Gastrocnemius medialis (tissue), 4 donors: Measurements from ENCODE around the gene COA5. TPM values are rescaled to one million over a fixed set of nuclear protein-coding genes. Genes with fewer than 3 reads are reported as not detected.

ENCODE experiments used
- ATAC-seq, 2 donors: fragments of 150-250 bp; one replicate each; pipeline ENCODE4 v1.9.1; 2016
- DNase-seq, 2 donors: peaks; one replicate each; pipeline ENCODE4 v3.0.0-alpha.2; 2019
- H3K27ac ChIP-seq, 4 donors: fragments of 200-600 bp; sonication (generic); 1 replicate in 1 of 4; 2 replicates in 3 of 4; pipeline ENCODE4 v1.5.1; 2016 to 2018; ENCODE audit warnings: mild to moderate bottlenecking in 2 of 4, moderate library complexity in 1 of 4
- H3K27me3 ChIP-seq, 3 donors: fragments of 200-600 bp; sonication (generic) in 2 of 3; 1 replicate in 1 of 3; 2 replicates in 2 of 3; pipeline versions ENCODE4 v1.5.1 to v1.6.0; 2016 to 2019; ENCODE audit warnings: mild to moderate bottlenecking in 1 of 3, moderate library complexity in 1 of 3
- H3K36me3 ChIP-seq, 2 donors: fragments of 200-600 bp; sonication (generic) in 1 of 2; one replicate each; pipeline ENCODE4 v1.5.1; 2017 to 2018
- H3K4me1 ChIP-seq, 2 donors: fragments of 200-600 bp; sonication (generic) in 1 of 2; one replicate each; pipeline ENCODE4 v1.5.1; 2016 to 2017; ENCODE audit warnings: mild to moderate bottlenecking in 2 of 2
- H3K4me3 ChIP-seq, 4 donors: fragments of 200-600 bp; sonication (generic) in 3 of 4; 1 replicate in 1 of 4; 2 replicates in 3 of 4; pipeline ENCODE4 v1.5.1; 2016 to 2019; ENCODE audit warnings: mild to moderate bottlenecking in 2 of 4
- H3K9me3 ChIP-seq, 3 donors: fragments of 200-600 bp; sonication (generic) in 2 of 3; 1 replicate in 1 of 3; 2 replicates in 2 of 3; pipeline ENCODE4 v1.5.1; 2016 to 2019
- POLR2A ChIP-seq, 2 donors: fragments of 450-650 bp; IDR thresholded peaks; one replicate each; pipeline ENCODE4 v1.6.1; 2017; ENCODE audit warnings: antibody characterized with exemption in 2 of 2, mild to moderate bottlenecking in 2 of 2, moderate library complexity in 2 of 2
- in situ Hi-C, 4 donors: fragments of 200-750 bp; cut with MboI; loops; one replicate each; pipeline versions ENCODE4 v1.15.0 to v1.8.0; 2017; ENCODE audit warnings: low sequenced_read_pairs in 4 of 4
- intact Hi-C: fragments of 100-400 bp; cut with DNase I; formaldehyde crosslinking; loops from one replicate; pipeline ENCODE4 v1.15.1; 2023; ENCODE audit warnings: low total_unique reads
- total RNA-seq, 4 donors: library from RNA; depleted of rRNA; stranded (reverse); fragments of >200 nt; gene quantifications; one replicate each; pipeline versions ENCODE4 v1.1.0 to v1.2.3, GENCODE V29; 2016
- TF ChIP-seq, protein P1 (sequence below), 5 experiments: fragments of 450-650 bp in 3 of 5; fragments of 200-600 bp in 2 of 5; sonication (generic) in 2 of 5; IDR thresholded peaks in 4 of 5; conservative IDR thresholded peaks in 1 of 5; 1 replicate in 4 of 5; 2 replicates in 1 of 5; pipeline ENCODE4 v1.5.1; 2016 to 2019; ENCODE audit warnings: antibody characterized with exemption in 5 of 5, mild to moderate bottlenecking in 3 of 5, moderate library complexity in 3 of 5

The COA5 gene
- total RNA-seq, 4 donors from 2014 or later = 26.1 to 45.1 (median 31.0) TPM

DNA sequence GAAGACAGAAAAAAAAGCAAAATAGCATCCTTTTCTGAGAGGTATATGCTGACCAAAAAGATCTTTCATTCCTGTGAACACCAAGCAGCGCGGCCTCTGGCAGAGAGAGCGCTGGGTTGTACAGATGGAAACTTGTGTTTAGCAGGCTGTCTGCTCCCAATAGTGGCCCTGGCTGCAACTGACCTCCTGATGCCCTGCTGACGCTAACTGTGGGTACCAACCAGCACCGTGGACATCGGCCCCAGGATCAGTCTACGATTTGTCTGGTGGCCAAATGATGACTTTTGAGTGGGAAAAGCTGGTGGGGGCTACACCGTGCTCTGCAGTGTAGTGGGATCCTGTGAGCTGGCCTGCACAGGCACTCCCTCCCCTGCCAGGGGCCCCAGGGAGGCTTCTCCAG, 15.7 kb downstream of the COA5 start:
- no peak for DNase-seq
- in situ Hi-C loops = no loop called here
- H3K27me3 ChIP-seq = no peaks in the 10 kb centered on the region
- no peaks in the 10 kb centered on the region for H3K9me3 ChIP-seq
- ATAC-seq = no peak
- intact Hi-C loops = no loop called here
- no peak overlapping the region for H3K4me3 ChIP-seq
- peaks cover 2 to 5% of the 10 kb centered on the region in 2 donors for H3K36me3 ChIP-seq
- TF ChIP-seq POLR2A (IDR thresholded peaks at IDR 0.05) = no peak
- no peaks in the 10 kb centered on the region for H3K4me1 ChIP-seq
- no peak overlapping the region for H3K27ac ChIP-seq

DNA sequence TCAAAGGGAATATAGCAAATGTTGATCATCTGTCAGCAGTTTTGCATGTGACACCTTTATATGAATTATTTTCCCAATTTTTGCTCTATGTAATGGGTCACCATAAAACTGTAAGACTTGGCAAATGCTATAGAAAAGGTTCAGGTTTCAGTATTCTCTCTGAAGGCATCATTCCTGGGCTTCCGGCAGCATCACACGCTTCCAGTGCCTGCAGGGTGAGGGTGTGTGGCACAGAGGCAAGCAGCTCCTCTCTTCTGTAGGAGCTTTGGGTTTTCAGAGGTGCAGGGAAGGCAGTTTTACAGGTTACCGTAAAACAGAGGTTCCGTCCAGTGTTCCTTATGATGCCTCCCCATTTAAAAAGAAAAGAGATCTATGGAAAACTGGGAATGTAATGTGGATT, 18.8 kb downstream of the COA5 start:
- DNase-seq (no peak), ATAC-seq (no peak)
- Histone ChIP-seq H3K27me3 (no peaks in the 10 kb centered on the region), H3K27ac (no peak overlapping the region), H3K4me3 (no peak overlapping the region), H3K9me3 (no peaks in the 10 kb centered on the region), H3K4me1 (no peaks in the 10 kb centered on the region), H3K36me3 (no peaks in the 10 kb centered on the region)
- no peak for TF ChIP-seq POLR2A (IDR thresholded peaks at IDR 0.05)
- TF ChIP-seq, protein P1, sequence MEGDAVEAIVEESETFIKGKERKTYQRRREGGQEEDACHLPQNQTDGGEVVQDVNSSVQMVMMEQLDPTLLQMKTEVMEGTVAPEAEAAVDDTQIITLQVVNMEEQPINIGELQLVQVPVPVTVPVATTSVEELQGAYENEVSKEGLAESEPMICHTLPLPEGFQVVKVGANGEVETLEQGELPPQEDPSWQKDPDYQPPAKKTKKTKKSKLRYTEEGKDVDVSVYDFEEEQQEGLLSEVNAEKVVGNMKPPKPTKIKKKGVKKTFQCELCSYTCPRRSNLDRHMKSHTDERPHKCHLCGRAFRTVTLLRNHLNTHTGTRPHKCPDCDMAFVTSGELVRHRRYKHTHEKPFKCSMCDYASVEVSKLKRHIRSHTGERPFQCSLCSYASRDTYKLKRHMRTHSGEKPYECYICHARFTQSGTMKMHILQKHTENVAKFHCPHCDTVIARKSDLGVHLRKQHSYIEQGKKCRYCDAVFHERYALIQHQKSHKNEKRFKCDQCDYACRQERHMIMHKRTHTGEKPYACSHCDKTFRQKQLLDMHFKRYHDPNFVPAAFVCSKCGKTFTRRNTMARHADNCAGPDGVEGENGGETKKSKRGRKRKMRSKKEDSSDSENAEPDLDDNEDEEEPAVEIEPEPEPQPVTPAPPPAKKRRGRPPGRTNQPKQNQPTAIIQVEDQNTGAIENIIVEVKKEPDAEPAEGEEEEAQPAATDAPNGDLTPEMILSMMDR (IDR thresholded peaks at IDR 0.05 in 4 of 5, conservative IDR thresholded peaks at IDR 0.05 in 1 of 5) = no peak
- in situ Hi-C loops = no loop called here
- intact Hi-C loops = no loop called here

DNA sequence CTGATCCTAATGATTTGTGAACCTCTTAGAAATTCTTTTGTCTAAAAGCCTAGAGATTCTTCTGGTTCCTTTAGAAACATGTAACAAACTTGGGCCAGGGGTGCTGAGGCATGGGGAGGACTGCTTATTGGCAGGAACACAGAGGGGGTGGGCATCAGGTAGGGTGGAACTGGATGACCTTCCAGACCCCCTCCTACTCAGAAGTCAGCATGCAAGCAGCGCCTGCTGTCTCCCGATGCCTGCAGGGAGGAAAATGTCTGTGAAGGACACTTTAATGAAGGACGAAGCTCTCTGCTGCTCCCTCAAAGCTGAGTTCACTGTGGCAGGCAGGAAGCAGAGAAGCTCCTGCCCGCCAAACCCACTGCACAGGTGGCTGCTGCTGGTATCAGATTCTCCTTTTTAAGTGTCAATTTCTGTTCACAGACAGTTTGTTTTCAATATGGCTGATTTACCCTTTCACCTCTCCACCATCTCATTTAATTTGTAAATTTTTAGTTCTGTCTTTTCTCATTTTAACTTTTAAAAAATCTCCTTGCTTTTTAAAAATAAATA, 19.4 kb downstream of the COA5 start:
- H3K4me1 ChIP-seq = no peaks in the 10 kb centered on the region
- no peaks in the 10 kb centered on the region for H3K36me3 ChIP-seq
- H3K9me3 ChIP-seq = no peaks in the 10 kb centered on the region
- H3K4me3 ChIP-seq = no peak overlapping the region
- TF ChIP-seq POLR2A (IDR thresholded peaks at IDR 0.05) = no peak
- TF ChIP-seq, protein P1 (IDR thresholded peaks at IDR 0.05 in 4 of 5, conservative IDR thresholded peaks at IDR 0.05 in 1 of 5) = no peak
- no peak for DNase-seq
- intact Hi-C loops (no loop called here), in situ Hi-C loops (no loop called here)
- H3K27me3 ChIP-seq = no peaks in the 10 kb centered on the region
- H3K27ac ChIP-seq = no peak overlapping the region
- ATAC-seq = no peak

DNA sequence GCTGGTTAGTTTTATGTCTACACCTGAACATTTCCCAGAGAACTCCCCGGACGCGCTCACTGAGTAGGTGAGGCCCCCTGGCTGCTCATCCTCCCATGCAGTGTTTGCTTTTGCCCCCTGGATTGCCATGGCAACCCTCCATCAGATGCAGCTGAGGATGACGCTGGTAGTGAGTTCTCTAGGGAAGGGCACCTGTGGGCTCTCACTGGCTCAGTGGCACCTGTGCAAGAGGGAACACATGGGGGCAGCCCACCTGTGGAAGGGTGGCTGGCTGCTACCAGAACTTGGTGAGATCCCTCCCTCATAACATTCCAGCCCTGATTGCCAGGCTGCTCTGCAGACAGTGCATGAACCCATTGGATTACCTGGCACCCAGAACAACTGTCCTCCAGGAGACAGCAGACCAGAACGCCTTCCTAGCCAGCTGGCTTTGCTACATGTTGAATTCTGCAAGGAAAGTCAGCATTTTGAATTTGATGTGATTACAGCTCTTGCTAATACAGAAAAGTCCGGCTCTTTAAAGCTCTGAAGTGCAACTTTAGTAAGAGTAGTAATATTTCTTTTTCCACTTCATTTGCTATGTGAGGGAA, 21.7 kb downstream of the COA5 start:
- Histone ChIP-seq H3K27ac (no peak overlapping the region), H3K4me3 (no peak overlapping the region), H3K9me3 (no peaks in the 10 kb centered on the region), H3K36me3 (peaks cover 0 to 14% of the 10 kb centered on the region in 2 donors), H3K27me3 (no peaks in the 10 kb centered on the region), H3K4me1 (no peaks in the 10 kb centered on the region)
- TF ChIP-seq, protein P1 (IDR thresholded peaks at IDR 0.05 in 4 of 5, conservative IDR thresholded peaks at IDR 0.05 in 1 of 5) = no peak
- in situ Hi-C loops (no loop called here), intact Hi-C loops (no loop called here)
- no peak for DNase-seq
- no peak for ATAC-seq

DNA sequence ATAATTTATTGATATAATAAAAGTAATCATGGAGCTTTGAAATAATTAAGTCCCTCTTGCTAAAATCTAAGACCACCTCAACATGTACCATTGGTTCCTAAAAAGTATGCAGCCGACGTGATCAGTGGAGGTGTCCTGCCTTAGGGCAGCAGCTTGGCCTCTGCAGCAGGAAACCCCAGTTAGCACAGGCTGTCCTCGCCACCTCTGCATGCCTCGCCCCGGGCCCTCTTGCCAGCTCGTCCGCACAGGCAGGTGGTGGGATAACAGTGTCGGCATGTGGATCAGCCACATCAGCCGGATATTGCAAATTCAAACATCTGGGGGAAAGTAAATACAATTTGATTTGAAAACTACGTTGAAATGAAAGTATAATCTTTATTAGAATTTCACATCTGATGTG, 22.9 kb downstream of the COA5 start:
- DNase-seq (no peak), ATAC-seq (no peak)
- Histone ChIP-seq H3K4me1 (no peaks in the 10 kb centered on the region), H3K4me3 (no peak overlapping the region), H3K9me3 (no peaks in the 10 kb centered on the region), H3K27ac (no peak overlapping the region), H3K36me3 (peaks cover 0 to 14% of the 10 kb centered on the region in 2 donors), H3K27me3 (no peaks in the 10 kb centered on the region)
- TF ChIP-seq POLR2A (IDR thresholded peaks at IDR 0.05) = no peak
- TF ChIP-seq, protein P1 (IDR thresholded peaks at IDR 0.05 in 4 of 5, conservative IDR thresholded peaks at IDR 0.05 in 1 of 5) = no peak
- in situ Hi-C loops (no loop called here), intact Hi-C loops (no loop called here)
